ENCODE data around the gene DDX52.
"Not testable (repeated sequence)": the region's sequence is repeated elsewhere in the genome, so short reads cannot be mapped to it uniquely, and the experiment has no call there.

Gene DDX52

GRCh38 chr17:37650419-37651003 lies 7.3 kb upstream of the DDX52 start:
- no peak for DNase-seq

- DNase-seq: no peak
Observed at GRCh38 chr17:37648555-37648954, 5.3 kb upstream of the DDX52 start.

GRCh38 chr17:37647856-37648255 lies 4.6 kb upstream of the DDX52 start:
- no peak for DNase-seq

- no peak for DNase-seq
Observed at GRCh38 chr17:37643869-37644268, 623 bp upstream of the DDX52 start.

GRCh38 chr17:37642681-37643080 lies 565 bp downstream of the DDX52 start:
- no peak for DNase-seq

GRCh38 chr17:37640015-37640414 lies 3.2 kb downstream of the DDX52 start:
- no peak for DNase-seq

GRCh38 chr17:37637956-37638355 lies 5.3 kb downstream of the DDX52 start:
- DNase-seq: no peak

GRCh38 chr17:37616430-37616829 lies 26.8 kb downstream of the DDX52 start:
- not testable (repeated sequence) for DNase-seq

GRCh38 chr17:37614823-37615222 lies 28.4 kb downstream of the DDX52 start:
- no peak for DNase-seq

- DNase-seq: no peak
Observed at GRCh38 chr17:37614391-37614790, 28.9 kb downstream of the DDX52 start.

- no peak for DNase-seq
Observed at GRCh38 chr17:37610971-37611370, 32.3 kb downstream of the DDX52 start.

- not testable (repeated sequence) for DNase-seq
Observed at GRCh38 chr17:37610041-37610420, 33.2 kb downstream of the DDX52 start.

GRCh38 chr17:37609170-37610040 lies 33.8 kb downstream of the DDX52 start, which contains the start of gene SYNRG:
Gene SYNRG (minus strand): TSS chr17:37609418. CDS start chr17:37609355, 63 bp downstream.
- DNase-seq: peak; percentile 94

GRCh38 chr17:37608351-37609169 lies 34.7 kb downstream of the DDX52 start:
- peak; percentile 28 for DNase-seq

GRCh38 chr17:37607637-37608331 lies 35.5 kb downstream of the DDX52 start:
- no peak for DNase-seq

GRCh38 chr17:37605813-37606505 lies 37.3 kb downstream of the DDX52 start:
- DNase-seq: no peak

- DNase-seq: no peak
Observed at GRCh38 chr17:37605081-37605480, 38.2 kb downstream of the DDX52 start.

- no peak for DNase-seq
Observed at GRCh38 chr17:37604556-37604955, 38.7 kb downstream of the DDX52 start.

GRCh38 chr17:37598145-37598544 lies 45.1 kb downstream of the DDX52 start:
- DNase-seq: no peak

GRCh38 chr17:37592291-37592690 lies 51.0 kb downstream of the DDX52 start:
- no peak for DNase-seq

- DNase-seq: no peak
Observed at GRCh38 chr17:37585066-37585465, 58.2 kb downstream of the DDX52 start.

GRCh38 chr17:37576281-37576680 lies 67.0 kb downstream of the DDX52 start:
- DNase-seq: no peak
